ENCODE measurements around the gene MRM2.

Gene MRM2

DNA sequence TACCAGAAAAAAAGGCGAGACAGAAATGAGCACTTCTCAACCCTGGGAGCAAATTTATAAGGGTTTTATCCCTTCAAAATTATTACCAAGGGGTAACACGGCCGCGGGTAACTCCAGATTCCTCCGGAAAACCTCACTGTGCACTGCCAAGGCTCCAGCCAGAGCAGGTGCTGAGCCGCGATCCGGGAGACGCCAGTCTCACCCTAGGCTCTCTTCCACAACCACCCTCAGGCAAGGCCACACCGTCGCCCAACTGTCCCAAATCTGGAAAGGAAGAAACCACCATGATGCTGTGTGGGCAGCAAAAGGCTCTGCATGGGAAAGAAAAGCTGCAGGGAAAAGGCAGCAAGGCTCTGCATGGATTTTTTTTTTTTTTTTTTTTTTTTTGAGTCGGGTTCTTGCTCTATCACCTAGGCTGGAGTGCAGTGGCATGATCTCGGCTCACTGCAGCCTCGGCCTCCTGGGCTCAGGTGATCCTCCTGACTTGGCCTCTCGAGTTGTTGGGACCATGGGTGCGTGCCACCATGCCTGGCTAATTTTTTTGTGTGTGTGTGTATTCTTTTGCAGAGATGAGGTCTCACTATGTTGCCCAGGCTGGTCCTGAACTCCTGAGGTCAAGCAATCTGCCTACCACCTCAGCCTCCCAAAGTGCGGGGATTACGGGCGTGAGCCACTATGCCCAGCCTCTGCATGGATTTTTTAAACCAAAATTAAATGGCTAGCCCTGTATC lies 48.3 kb downstream of the MRM2 start:
- ChIA-PET POLR2A (no interaction called here), CTCF (interaction anchor here (1.5 to 1.6 kb wide), 2 partner anchors 12 to 36 kb away, joined by 4 to 5 read pairs; no protein-coding TSS in a partner anchor)
- DNase-seq (ENCODE audit: extremely low spot score), result no peak
- TF ChIP-seq, protein P1, sequence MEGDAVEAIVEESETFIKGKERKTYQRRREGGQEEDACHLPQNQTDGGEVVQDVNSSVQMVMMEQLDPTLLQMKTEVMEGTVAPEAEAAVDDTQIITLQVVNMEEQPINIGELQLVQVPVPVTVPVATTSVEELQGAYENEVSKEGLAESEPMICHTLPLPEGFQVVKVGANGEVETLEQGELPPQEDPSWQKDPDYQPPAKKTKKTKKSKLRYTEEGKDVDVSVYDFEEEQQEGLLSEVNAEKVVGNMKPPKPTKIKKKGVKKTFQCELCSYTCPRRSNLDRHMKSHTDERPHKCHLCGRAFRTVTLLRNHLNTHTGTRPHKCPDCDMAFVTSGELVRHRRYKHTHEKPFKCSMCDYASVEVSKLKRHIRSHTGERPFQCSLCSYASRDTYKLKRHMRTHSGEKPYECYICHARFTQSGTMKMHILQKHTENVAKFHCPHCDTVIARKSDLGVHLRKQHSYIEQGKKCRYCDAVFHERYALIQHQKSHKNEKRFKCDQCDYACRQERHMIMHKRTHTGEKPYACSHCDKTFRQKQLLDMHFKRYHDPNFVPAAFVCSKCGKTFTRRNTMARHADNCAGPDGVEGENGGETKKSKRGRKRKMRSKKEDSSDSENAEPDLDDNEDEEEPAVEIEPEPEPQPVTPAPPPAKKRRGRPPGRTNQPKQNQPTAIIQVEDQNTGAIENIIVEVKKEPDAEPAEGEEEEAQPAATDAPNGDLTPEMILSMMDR (IDR thresholded peaks at IDR 0.05; ENCODE audit: control extremely low read depth, extremely low read depth, low read depth, missing control alignments), result no peak

DNA sequence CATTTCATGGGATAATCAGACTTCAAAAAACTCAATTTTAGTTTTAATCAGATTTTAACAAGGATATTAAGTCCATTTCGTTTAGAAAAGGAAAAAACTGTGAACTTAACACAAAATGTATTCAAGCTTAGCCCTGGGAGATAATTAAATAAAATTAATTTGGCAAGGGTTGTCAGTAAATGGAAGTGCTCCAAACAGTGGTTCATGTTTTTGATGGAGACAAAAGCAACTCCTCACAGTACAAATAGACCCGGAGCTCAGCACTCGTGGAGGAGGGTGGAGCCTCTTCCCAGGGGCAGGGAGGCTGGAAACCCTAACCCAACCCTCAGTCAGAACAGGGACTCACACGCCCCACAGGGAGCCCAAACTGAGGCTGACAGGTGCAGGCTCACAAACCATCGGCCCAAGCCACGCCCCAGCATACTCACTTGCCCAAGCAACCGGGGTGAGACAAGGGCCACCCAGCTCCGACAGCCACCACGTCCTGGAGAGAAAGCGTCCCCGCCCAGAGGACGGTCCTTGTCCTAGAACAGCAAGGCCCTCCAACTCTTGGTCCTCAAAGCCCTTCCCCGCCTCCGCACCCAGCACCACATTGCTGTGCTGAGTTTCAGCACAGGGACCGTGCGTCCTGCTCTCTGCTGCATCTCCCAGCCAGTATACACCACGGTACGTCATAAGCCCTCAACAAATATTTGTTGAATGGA lies 49.0 kb downstream of the MRM2 start:
- ChIA-PET CTCF (interaction anchor here (0.9 to 1.3 kb wide), 2 partner anchors 14 to 16 kb away, joined by 3 to 6 read pairs; no protein-coding TSS in a partner anchor), POLR2A (no interaction called here)
- DNase-seq (ENCODE audit: extremely low spot score), result no peak
- TF ChIP-seq, protein P1 (IDR thresholded peaks at IDR 0.05; ENCODE audit: control extremely low read depth, extremely low read depth, low read depth, missing control alignments), result no peak

DNA sequence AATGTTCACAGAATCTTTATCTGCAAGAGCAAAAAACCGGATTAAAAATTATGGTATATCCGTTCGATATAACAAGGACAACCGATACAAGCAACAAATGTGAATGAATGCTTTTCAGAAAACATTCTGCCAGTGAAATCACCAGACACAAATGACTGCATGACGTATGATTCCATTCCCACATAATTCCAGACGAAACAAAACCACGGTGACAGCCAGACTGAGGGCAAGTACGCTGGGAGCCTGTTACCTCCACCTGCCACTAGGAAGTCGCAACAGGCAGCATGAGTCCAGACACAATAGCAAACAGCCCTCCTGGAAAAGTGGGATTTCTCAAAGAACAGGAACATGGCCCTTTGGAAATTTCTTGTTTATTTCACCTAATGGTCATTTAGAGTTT lies 51.0 kb downstream of the MRM2 start:
- POLR2A ChIA-PET, result no interaction called here
- TF ChIP-seq, protein P1 (IDR thresholded peaks at IDR 0.05; ENCODE audit: control extremely low read depth, extremely low read depth, low read depth, missing control alignments), result no peak
- CTCF ChIA-PET, result interaction anchor here (1.0 kb wide), 1 partner anchor 11 kb away, joined by 5 read pairs; no protein-coding TSS in a partner anchor
- DNase-seq (ENCODE audit: extremely low spot score), result no peak

DNA sequence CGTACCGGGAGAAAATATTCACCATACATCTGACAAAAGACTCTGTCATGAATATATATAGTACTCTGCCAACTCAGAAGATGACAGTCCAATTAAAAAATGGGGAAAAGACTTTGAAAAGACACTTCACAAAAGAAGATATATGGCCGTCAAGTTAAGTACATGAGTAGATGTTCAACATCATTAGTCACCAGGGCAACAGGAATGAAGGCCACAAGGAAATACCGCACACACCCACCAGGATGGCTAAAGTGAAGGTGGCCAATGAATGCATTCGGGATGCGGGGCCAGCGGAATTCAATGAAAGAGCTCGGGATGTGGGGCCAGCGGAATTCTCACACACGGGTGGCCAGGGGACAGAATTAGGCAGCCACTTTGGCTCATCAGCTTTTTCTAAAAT lies 51.5 kb downstream of the MRM2 start:
- TF ChIP-seq, protein P1 (IDR thresholded peaks at IDR 0.05; ENCODE audit: control extremely low read depth, extremely low read depth, low read depth, missing control alignments), result no peak
- ChIA-PET CTCF (interaction anchor here (1.0 to 1.1 kb wide), 2 partner anchors 11 to 19 kb away, joined by 3 to 5 read pairs; no protein-coding TSS in a partner anchor), POLR2A (no interaction called here)
- no peak for DNase-seq (ENCODE audit: extremely low spot score)

DNA sequence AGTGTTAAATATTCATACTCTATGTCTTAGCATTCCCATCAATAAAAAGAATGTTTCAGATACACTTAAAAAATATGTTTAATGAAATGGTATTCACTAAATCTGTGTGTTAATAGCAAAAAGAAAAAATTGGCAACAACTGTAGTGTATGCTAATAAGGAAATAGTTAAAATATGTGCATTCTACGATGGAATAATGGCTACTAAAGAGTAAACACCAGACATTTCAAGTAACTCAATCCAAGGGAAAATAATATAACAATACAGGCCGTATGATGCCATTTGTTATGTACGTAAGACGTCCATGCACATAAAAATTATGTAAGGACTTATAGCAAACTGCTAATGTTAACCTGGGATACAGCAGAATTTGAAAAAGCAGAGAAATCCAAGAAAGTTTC lies 55.8 kb downstream of the MRM2 start:
- no peak for DNase-seq (ENCODE audit: extremely low spot score)
- CTCF ChIA-PET, result interaction anchor here (1.3 to 2.0 kb wide), 3 partner anchors 16 to 81 kb away, joined by 4 to 5 read pairs (median 5); no protein-coding TSS in a partner anchor
- TF ChIP-seq, protein P1 (IDR thresholded peaks at IDR 0.05; ENCODE audit: control extremely low read depth, extremely low read depth, low read depth, missing control alignments), result no peak
- POLR2A ChIA-PET, result no interaction called here

DNA sequence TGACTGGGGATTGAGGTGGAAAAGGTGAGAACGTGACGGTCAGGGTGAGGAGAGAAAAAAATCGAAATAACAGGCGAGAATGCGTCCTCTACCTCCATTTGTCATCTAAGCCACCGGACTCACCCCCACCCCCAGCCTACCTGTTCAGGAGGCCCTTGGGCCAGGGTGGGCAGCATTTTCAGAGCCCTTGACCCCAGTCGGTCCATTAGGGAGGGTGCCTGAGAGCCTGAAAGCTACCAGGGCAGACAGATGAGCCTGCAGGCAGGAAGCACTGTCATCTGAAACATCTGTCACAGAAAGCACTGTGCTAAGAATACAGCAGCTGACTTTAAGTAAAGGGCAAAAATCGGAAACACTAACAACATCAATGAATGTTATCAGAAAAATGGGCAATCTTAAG lies 56.3 kb downstream of the MRM2 start:
- no peak for DNase-seq (ENCODE audit: extremely low spot score)
- ChIA-PET CTCF (interaction anchor here (1.3 to 2.0 kb wide), 2 partner anchors 16 to 81 kb away, joined by 4 to 5 read pairs; no protein-coding TSS in a partner anchor), POLR2A (no interaction called here)
- TF ChIP-seq, protein P1 (IDR thresholded peaks at IDR 0.05; ENCODE audit: control extremely low read depth, extremely low read depth, low read depth, missing control alignments), result no peak

Measured in GM10248 (cell line).